ENCODE measurements around the gene GLYR1.

Gene GLYR1

GRCh38 chr16:4888428-4889135 is 41.5 kb upstream of the GLYR1 start:
- H3K36me3 ChIP-seq (ENCODE audit: control insufficient read depth, insufficient read depth, low read length): peaks cover 19% of the 10 kb centered on the region

GRCh38 chr16:4886151-4886550 is 39.1 kb upstream of the GLYR1 start:
- no peak for DNase-seq (ENCODE audit: extremely low read depth, insufficient read length)
- TF ChIP-seq CTCF (IDR thresholded peaks at IDR 0.05; ENCODE audit: insufficient read depth, low read length, poor library complexity, severe bottlenecking): no peak
- Histone ChIP-seq H3K27me3 (replicated peaks; ENCODE audit: control insufficient read depth, insufficient read depth, low read length) (no peaks in the 10 kb centered on the region), H3K4me3 (replicated peaks; ENCODE audit: low read depth, low read length) (no peak overlapping the region), H3K36me3 (ENCODE audit: control insufficient read depth, insufficient read depth, low read length) (peaks cover 32% of the 10 kb centered on the region)

More at GRCh38 chr16:4888428-4889135, 41.5 kb upstream of the GLYR1 start:
- Histone ChIP-seq H3K4me3 (replicated peaks; ENCODE audit: low read depth, low read length) (no peak overlapping the region), H3K27me3 (replicated peaks; ENCODE audit: control insufficient read depth, insufficient read depth, low read length) (no peaks in the 10 kb centered on the region)
- DNase-seq (ENCODE audit: extremely low read depth, insufficient read length): no peak
- no peak for TF ChIP-seq CTCF (IDR thresholded peaks at IDR 0.05; ENCODE audit: insufficient read depth, low read length, poor library complexity, severe bottlenecking)

GRCh38 chr16:4884972-4885874 is 38.1 kb upstream of the GLYR1 start:
- H3K4me3 ChIP-seq (replicated peaks; ENCODE audit: low read depth, low read length): no peak overlapping the region
- TF ChIP-seq CTCF (IDR thresholded peaks at IDR 0.05; ENCODE audit: insufficient read depth, low read length, poor library complexity, severe bottlenecking): no peak
- no peaks in the 10 kb centered on the region for H3K27me3 ChIP-seq (replicated peaks; ENCODE audit: control insufficient read depth, insufficient read depth, low read length)
- DNase-seq (ENCODE audit: extremely low read depth, insufficient read length): no peak
- H3K36me3 ChIP-seq (ENCODE audit: control insufficient read depth, insufficient read depth, low read length): peaks cover 37% of the 10 kb centered on the region

GRCh38 chr16:4884209-4884608 is 37.1 kb upstream of the GLYR1 start:
- H3K27me3 ChIP-seq (replicated peaks; ENCODE audit: control insufficient read depth, insufficient read depth, low read length): no peaks in the 10 kb centered on the region
- DNase-seq (ENCODE audit: extremely low read depth, insufficient read length): no peak
- no peak for TF ChIP-seq CTCF (IDR thresholded peaks at IDR 0.05; ENCODE audit: insufficient read depth, low read length, poor library complexity, severe bottlenecking)
- H3K36me3 ChIP-seq (ENCODE audit: control insufficient read depth, insufficient read depth, low read length): peaks cover 43% of the 10 kb centered on the region
- H3K4me3 ChIP-seq (replicated peaks; ENCODE audit: low read depth, low read length): no peak overlapping the region

- no peak for TF ChIP-seq CTCF (IDR thresholded peaks at IDR 0.05; ENCODE audit: insufficient read depth, low read length, poor library complexity, severe bottlenecking)
- DNase-seq (ENCODE audit: extremely low read depth, insufficient read length): no peak
- Histone ChIP-seq H3K27me3 (replicated peaks; ENCODE audit: control insufficient read depth, insufficient read depth, low read length) (no peaks in the 10 kb centered on the region), H3K4me3 (replicated peaks; ENCODE audit: low read depth, low read length) (no peak overlapping the region), H3K36me3 (ENCODE audit: control insufficient read depth, insufficient read depth, low read length) (peaks cover 43% of the 10 kb centered on the region)
Observed at GRCh38 chr16:4883501-4883900, 36.4 kb upstream of the GLYR1 start.

Data from GM06990 (cell line).